ENCODE measurements around the gene CLTCL1. TPM values are rescaled to one million over a fixed set of nuclear protein-coding genes. Genes with fewer than 3 reads are reported as not detected.
"Not testable (repeated sequence)": the region's sequence is repeated elsewhere in the genome, so short reads cannot be mapped to it uniquely, and the experiment has no call there.

The CLTCL1 gene
- total and polyA plus RNA-seq, 2 donors (not counting 1 experiment from before 2014, with no cell fraction given) = 1.0 to 5.5 TPM

GRCh38 chr22:19260194-19260593 lies 31.3 kb downstream of the CLTCL1 start:
- Mint-ChIP-seq H3K9me3 (ENCODE audit: insufficient read depth) (no peaks in the 10 kb centered on the region), H3K4me1 (peaks cover 7% of the 10 kb centered on the region), H3K27me3 (peaks cover 3% of the 10 kb centered on the region), H3K27ac (no peak overlapping the region), H3K4me3 (peak overlapping the region; percentile 49)
- Histone ChIP-seq H3K4me3 (ENCODE audit: control extremely low read depth in 1 of 5, extremely low read depth in 1 of 5, insufficient read depth in 1 of 5, low read depth in 2 of 5, low read length in 4 of 5) (no peak overlapping the region), H3K9ac (ENCODE audit: low read length) (no peak overlapping the region), H2AFZ (ENCODE audit: insufficient read depth, low read depth, low read length, poor library complexity, severe bottlenecking) (peak overlapping the region; percentile 61), H3K27me3 (replicated peaks in 1 of 4; ENCODE audit: control extremely low read depth in 1 of 4, control insufficient read depth in 3 of 4, insufficient read depth in 4 of 4, low read length in 3 of 4) (no peaks in the 10 kb centered on the region), H3K79me2 (ENCODE audit: control insufficient read depth, insufficient read depth, low read length) (no peaks in the 10 kb centered on the region), H3K4me1 (ENCODE audit: control insufficient read depth in 2 of 2, insufficient read depth in 2 of 2, low read length in 2 of 2) (no peaks in the 10 kb centered on the region), H3K4me2 (replicated peaks; ENCODE audit: low read depth, low read length, poor library complexity, severe bottlenecking) (peak overlapping the region; percentile 33), H3K27ac (ENCODE audit: low read length in 2 of 2) (no peak overlapping the region), H3K9me3 (ENCODE audit: control extremely low read depth in 1 of 3, control insufficient read depth in 2 of 3, insufficient read depth in 1 of 3, low read length in 2 of 3) (peaks cover 0 to 12% (median 3%) of the 10 kb centered on the region in 3 donors), H3K36me3 (replicated peaks in 1 of 2; ENCODE audit: control extremely low read depth in 1 of 2, control insufficient read depth in 1 of 2, extremely low read depth in 1 of 2, insufficient read depth in 2 of 2, low read length in 1 of 2) (no peaks in the 10 kb centered on the region), H4K20me1 (ENCODE audit: control insufficient read depth, insufficient read depth, low read length, poor library complexity, severe bottlenecking) (no peaks in the 10 kb centered on the region)
- 98% methylated on average over 6 of the region's 6 CpGs for WGBS (ENCODE audit: insufficient coverage)
- ChIA-PET CTCF (no interaction called here), POLR2A (no interaction called here)
- no peak for ATAC-seq (ENCODE audit: low read depth)
- DNase-seq = no peak
- TF ChIP-seq CTCF (IDR thresholded peaks at IDR 0.05) = no peak
- intact Hi-C loops (cut with micrococcal nuclease) = no loop called here

GRCh38 chr22:19258968-19259288 lies 32.6 kb downstream of the CLTCL1 start:
- H3K27ac Mint-ChIP-seq; H3K4me1 ChIP-seq (ENCODE audit: control insufficient read depth in 2 of 2, insufficient read depth in 2 of 2, low read length in 2 of 2); H4K20me1 ChIP-seq (ENCODE audit: control insufficient read depth, insufficient read depth, low read length, poor library complexity, severe bottlenecking); POLR2A ChIA-PET; H3K4me1 Mint-ChIP-seq; H3K4me3 Mint-ChIP-seq; H3K36me3 ChIP-seq (replicated peaks in 1 of 2; ENCODE audit: control extremely low read depth in 1 of 2, control insufficient read depth in 1 of 2, extremely low read depth in 1 of 2, insufficient read depth in 2 of 2, low read length in 1 of 2); CTCF ChIA-PET; H3K79me2 ChIP-seq (ENCODE audit: control insufficient read depth, insufficient read depth, low read length); H3K9ac ChIP-seq (ENCODE audit: low read length); ATAC-seq (ENCODE audit: low read depth); H3K27me3 Mint-ChIP-seq; H3K4me3 ChIP-seq (ENCODE audit: control extremely low read depth in 1 of 5, extremely low read depth in 1 of 5, insufficient read depth in 1 of 5, low read depth in 2 of 5, low read length in 4 of 5); H3K4me2 ChIP-seq (replicated peaks; ENCODE audit: low read depth, low read length, poor library complexity, severe bottlenecking); intact Hi-C loops (cut with micrococcal nuclease); DNase-seq; H3K27ac ChIP-seq (ENCODE audit: low read length in 2 of 2); H3K9me3 Mint-ChIP-seq (ENCODE audit: insufficient read depth); H2AFZ ChIP-seq (ENCODE audit: insufficient read depth, low read depth, low read length, poor library complexity, severe bottlenecking); H3K27me3 ChIP-seq (replicated peaks in 1 of 4; ENCODE audit: control extremely low read depth in 1 of 4, control insufficient read depth in 3 of 4, insufficient read depth in 4 of 4, low read length in 3 of 4): not testable (repeated sequence)
- WGBS (ENCODE audit: insufficient coverage) = 100% methylated on average over 2 of the region's 4 CpGs
- peaks cover 0 to 13% (median 1%) of the 10 kb centered on the region in 3 donors for H3K9me3 ChIP-seq (ENCODE audit: control extremely low read depth in 1 of 3, control insufficient read depth in 2 of 3, insufficient read depth in 1 of 3, low read length in 2 of 3)

Measured in B cell (primary cell).